ENCODE data around the gene IRX1.

The IRX1 gene

DNA sequence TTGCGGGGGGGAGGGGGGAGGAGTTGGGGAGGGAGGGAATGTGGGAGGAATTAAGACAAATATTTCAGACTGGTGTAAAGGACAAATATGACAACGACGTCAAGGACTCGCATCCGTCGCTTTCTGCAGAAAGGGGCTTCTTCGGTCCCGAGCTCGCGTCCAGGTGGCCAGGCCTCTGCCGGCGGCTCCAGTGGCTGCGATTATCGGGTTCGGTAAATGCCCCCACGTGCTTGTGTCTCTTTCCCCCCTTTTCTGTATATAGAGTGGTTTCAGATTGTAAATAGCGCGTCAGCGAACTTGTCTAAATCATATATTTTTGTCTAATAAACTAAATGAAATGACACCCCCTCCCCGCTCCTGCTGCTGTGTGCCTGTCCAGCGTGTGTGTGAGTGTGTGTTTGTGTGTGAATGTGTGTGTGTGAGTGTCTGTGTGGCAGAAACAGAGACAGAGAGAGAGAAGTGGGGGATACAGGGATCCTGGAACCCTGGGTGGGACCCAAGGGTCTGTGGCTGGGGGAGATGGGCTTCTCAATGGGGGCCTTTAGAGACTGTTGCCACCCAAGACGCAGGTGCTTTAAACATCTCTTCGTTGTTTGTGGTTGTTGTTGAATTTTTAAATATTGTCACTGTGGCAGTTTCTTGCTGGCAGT is 5.6 kb downstream of the IRX1 start:
- no peak for DNase-seq

DNA sequence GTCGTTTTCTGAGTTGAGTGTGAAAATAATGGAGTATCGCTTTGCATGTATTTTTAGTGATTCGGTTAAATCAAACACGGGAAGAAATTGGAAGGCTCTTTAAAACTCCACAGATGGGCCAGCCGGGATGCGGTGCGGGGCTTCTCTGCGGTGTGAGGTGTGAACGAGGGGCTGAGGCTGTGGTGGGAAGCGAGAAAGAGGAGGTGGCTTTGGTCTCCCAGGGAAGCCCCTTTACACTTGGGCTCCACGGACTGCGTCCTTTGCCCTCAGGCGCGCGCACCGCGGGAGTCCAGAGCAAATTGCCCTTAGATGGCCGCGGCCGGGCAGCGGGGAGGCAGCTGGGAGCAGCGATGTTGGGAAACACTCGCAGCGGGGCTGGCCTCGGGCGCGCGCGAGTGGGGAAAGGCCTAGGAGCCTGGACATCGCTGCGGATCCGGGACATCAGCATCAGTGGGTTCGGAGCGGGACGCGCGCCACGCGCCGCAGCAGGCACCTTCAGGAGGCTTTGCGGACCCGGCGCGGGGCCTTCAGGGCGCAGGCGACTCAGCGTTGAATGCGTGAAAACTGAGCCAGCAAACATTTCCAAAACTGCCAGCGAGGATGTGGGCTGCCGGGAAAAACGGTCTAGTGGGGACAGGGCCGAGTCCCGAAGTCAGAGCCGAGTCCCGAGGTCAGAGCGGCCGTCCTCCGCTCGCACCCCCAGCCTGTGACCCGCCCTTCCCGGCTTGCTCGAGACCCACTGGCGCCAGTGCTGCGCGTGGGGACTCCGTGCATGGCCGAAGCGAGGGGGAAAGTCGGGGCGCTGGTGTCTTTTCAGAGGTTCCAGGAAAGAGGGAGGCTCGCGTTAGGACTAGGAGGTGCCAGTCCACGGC is 6.5 kb downstream of the IRX1 start:
- no peak for DNase-seq

DNA sequence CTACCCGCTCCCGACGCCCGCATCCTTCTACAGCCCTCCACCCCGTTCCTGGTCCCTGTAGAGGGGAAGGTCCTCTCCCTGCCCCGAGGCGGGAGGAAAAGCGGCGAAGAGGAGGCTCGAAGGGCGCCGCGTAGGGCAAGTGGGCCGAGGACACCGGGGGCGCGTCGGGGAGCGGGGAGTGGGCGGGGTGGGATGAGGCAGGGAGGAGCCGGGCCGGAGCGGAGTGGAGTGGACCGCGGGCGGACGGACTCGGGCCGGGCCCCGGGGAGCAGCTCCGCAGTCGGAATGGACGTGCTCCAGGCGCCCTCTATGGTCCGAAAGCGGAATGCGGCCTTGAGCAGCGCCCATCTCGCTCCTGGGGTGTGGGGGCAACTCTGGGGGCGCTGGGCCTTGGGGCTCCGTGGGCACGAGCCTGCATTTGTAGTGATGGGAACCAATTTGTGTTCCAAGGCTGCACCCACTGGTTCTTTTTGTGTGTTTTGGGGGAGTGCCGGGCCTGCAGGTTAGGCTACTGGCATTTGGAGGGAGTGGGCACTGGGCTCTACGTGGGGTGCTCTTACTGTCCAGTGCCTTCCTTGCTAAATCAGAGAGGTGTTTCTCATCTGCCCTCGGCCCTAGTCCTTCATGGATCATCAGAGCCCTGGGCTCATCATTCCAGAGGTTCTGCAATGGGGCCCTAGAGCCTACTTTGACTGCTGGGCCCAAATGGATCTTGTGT is 7.3 kb downstream of the IRX1 start:
- no peak for DNase-seq

DNA sequence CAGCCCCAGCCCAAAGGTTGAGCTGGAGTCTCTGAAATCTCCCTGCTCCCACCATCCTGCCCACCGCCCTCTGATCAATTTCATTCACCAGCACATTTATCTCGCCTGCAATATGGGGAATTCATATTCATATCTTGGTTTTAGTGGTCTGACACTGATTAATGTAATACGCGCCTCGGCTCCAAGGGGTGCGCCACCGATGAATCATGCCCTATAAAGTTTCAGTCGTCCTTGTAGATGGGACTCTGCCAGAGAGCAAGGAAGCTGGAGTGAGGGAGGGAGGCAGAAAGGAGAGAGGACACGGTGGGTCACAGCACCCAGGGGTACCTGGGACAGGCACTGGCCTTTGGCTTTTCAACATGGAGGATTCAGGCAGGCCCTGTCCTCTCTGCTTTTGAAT is 8.9 kb downstream of the IRX1 start:
- no peak for DNase-seq

DNA sequence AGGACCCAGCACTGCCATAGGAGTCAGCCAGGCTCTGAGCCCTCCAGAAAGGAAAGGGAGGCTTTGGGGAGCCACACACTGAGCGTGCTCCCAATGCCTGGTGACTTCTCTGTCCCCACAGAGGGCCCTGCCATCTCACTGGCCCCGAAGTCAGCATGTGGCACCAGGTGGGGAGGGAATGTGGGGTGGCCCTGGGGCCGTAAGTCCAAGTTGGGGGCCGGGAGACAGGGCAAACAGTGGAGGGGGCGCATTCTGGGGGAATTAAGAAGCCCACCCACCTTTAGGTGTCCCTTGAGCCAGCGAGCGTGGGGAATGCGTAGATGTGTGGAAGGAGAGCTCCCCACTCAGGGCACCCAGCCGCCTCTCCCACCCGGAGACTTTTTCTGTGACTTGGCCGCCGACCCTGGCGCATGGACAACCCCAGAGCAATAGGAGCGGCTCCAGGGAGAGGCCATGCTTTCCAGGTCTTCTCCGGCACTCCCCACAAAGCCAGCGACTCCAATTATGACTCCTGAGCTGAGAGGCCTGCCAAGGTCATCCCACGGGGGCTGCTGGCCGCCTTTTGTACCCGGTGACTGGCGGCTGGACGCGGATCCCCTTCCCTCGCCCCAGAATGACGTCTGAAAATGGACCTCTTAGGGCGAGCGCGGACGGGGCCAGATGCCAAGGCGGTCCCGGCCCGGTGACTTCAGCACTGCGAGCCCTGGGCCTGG is 9.8 kb downstream of the IRX1 start:
- DNase-seq: no peak

DNA sequence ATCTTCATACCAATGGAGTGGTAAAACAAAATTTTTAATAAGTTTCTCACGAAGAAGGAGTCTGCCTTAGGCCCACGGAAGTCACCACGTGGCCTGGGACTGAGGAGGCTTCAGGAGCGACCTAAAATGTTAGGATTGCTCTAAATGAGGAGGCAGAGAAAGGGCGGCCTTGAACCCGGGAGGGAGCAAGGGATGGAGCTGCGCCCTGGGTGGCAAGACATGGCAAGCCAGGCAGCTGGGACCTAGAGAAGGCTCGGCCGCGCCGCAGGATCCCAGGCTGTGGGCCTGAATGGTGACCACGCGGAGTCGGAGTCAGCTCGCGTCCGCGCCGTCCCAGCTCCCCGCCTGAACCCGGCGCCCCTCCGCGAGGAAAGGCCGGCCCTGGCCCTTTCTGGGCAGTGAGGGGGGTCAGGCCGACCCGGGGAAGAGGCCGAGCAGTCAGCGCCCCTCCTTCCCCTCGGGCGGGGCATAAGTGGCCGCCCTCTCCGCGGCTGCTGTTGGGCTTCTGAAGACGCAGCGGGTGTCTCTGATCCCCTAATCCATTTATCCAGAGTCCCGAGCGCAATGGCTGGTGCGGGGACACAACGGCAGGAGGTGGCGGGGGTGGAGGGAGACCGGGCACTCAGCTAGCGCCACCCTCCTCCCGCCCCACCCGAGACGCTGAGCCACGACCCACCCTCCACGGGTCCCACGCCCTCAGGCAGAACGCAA is 10.6 kb downstream of the IRX1 start:
- DNase-seq: no peak

DNA sequence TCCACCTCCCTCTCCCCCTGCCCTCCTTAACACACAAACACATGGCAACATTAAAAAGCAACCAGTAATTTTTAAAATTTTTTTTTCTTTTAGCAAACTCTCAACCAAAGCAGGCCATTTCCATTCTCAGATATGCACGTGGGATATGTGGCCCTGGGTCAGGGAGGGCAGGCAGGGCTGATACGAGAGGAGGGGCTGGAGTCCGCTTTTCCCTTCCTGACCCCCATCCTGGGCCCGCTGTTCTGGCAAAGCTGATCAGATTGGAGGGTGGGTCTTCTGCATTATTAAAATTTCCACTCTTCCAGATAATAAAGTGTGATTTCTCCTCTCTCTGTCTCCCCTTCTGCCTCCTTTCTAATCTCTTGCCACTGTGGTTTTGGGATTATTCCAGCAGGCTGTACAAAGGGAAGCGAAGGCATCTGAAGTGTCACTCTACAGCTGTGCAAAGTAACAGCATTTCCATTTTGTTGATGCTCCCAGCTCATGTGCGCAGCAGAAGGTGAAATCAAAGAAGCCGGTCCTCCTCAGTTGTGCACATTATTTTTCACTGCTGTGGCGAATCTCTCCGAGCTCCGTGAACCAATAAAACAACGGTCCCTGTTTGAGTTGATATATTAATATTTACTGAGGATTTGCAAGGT is 12.0 kb downstream of the IRX1 start:
- no peak for DNase-seq

DNA sequence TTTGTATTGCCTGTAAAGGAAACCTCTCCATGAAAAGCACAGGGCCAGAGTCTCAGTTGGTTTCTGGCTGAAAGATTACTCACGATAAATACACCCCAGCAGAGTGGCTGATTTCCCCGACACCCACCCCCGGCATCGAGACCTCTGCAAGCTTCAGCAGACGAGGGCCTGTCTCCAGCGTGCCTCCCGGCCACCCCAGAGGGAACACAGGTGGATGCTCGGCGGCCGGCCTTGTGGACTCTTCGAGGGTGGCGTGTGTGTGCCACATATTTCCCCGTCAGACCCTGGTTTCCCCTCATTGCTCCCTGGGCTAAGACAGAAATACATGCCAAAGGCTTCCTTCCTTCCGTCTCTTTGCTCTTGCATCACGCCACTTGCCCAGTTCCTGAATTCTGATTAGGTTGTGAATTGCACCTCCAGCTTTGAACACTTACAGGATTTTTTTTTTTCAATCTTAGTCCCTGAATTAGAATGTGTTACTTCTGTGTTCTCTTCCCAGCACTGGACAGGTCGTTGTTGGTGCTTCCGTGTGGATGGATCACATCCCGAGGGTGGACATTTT is 13.6 kb downstream of the IRX1 start:
- no peak for DNase-seq

DNA sequence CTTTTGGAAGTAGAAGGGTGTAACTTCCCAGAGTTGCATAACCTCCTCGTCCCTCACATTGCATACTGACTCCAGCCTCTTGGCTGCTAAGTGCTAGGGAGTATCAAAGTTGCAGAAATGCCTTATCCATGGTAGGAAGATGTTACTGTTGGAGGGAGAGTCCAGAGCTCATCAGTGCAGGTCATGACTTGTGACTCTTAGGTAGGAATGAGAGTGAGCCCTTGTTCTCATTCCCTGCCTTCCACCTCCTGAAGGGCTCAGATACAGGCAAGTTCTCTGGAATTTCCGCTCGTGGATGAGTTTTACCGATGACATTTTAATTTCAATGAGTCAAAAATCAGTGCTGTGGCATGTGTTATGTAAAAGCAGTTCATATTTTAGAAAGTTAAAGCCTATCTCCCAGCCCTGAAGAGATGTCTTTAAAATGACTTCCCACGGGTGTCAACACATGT is 17.0 kb downstream of the IRX1 start:
- no peak for DNase-seq

DNA sequence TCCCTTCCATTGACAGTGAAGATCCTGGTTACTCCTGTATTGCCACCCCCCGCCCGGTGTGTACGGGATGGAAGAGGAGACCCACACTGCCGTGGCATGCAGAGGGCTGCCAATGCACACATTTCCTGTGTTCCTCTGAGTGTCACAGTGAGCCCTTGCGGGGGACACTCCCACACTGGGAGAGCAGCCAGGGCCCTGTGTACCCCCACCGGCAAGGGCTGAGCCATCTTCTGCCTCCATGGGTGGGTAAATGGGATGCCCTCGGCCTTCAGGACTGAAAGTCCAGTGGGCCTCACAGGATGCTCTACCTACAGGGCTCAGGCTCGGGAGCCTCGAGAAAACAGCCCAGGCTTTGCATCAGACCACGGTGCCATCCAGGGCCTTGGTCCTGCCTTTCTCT is 18.1 kb downstream of the IRX1 start:
- DNase-seq: no peak

DNA sequence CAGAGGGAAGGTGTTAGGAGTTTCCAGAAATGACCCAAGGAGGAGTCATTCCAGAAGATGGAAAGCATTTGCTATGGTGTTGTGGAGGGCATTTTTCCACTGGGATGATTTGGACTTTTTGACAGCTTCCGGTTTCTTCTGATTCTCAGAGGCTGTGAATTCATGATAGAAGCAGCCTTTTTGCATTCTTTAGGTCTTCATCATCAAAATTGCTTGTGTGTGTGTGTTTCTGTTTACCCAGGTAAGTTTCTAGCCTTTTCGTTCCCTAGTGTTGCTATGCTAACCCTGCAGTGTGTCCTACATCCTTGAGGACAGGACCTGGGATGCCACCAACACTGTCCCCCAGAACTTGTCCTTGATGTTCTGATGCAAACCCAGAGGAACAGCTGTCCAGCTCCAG is 19.6 kb downstream of the IRX1 start:
- DNase-seq: no peak

DNA sequence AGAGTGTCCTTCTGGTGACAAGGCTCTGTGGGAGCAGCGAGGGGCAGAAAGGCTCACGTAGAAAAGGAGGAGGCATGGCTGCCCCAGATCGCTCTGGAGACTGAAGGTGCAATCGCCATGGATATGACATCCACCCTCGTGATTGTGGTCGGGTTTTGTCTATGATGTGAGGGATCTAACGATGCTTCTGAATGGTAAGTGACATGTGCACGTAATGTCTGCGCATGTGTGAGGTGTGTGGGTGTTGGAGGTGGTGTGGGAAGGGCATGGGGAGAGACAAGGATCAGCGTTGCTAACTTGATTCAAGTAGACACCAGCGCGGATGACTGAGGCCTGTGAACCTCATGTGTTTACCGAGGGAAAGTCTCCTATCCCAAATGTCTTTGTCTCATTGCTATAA is 20.2 kb downstream of the IRX1 start:
- DNase-seq: no peak

DNA sequence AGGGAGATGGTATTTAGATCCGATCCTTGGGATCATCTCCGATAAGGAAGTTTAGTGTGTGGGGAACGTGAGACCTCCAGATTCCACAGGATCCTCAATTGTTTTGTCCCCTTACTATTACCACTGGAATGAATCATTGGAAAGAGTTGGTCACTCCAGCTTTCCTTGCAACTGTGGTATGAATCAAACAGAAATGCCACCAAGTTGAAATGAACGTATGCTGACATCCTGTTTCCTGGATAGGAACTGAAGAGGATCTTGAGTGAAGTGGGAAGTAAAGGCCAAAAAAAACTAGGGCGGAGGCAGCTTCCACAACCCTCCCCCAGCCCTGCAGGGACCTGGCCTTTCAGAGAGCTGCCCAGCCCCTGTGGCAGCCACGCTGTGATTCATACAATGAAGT is 23.9 kb downstream of the IRX1 start:
- DNase-seq: no peak

DNA sequence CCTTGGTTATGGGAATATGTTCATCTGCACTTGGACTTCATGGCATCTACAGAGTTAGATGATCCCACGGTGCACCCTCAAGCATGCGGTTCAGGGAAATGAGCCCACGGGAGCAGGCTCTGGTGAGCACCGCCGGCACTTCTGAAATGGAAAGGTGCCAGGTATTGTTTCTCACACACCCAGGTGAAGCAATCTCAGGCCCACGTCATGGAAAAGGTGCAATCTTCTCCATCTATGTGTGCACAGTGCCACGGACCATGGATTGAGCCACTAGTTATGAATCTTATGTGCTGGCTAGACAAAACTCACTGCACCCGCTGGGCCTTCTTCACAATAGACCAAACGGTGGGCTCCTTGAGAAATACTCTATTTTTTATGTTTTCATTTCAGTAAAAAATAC is 27.3 kb downstream of the IRX1 start:
- DNase-seq: no peak

DNA sequence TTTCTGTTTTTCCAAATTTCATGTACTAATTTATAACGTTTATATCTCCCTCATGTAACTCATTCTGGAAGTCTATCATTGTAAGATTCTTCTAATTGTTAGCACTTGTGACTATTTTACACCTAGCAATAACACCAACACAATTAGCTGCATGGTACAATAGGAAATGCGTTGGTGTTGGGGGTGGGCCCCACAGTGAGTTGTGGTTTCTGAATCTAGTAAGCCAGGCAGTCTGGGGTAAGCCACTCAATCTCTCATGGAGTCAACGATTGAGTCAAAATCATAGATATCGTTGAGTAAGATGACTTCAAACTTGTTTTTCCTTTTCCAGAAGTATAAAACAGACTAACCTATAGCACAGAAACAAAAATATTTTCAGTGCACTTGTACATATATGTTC is 30.0 kb downstream of the IRX1 start:
- DNase-seq: no peak

DNA sequence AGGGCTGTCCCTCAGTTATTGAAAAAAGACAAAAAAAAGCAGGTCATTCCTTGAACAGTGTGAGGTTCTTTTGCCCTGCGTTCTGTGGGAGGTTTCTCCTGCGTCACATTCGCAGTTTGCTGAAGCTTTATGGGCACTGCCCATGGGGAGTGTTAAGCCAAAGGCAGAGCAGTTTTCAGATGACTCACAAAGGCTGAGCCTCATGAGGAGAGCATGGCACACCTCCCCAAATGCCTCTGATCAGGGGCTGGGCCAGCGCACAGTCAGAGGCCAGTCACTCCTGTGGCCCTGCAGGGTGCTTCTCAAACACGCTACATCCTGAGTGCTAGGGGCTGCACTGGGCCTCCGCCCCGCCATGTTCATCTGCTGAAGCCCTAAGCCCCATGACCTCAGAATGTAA is 38.4 kb downstream of the IRX1 start:
- no peak for DNase-seq

DNA sequence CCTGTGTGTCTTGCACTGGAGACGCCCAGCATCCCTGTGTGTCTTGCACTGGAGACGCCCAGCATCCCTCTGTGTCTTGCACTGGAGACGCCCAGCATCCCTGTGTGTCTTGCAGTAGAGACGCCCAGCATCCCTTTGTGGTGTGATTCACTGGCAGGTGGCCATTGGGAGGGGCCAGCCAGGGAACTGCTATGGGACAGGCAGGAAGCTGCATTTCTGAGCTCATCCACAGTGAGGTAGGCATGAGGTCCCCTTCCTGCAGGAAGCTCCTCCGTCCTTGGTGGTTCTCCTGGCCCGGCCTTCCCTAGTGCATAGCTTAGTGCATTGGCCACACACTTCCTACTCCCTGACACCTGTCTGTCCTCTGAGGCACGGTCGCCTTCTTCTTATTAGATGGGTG is 43.5 kb downstream of the IRX1 start:
- no peak for DNase-seq

DNA sequence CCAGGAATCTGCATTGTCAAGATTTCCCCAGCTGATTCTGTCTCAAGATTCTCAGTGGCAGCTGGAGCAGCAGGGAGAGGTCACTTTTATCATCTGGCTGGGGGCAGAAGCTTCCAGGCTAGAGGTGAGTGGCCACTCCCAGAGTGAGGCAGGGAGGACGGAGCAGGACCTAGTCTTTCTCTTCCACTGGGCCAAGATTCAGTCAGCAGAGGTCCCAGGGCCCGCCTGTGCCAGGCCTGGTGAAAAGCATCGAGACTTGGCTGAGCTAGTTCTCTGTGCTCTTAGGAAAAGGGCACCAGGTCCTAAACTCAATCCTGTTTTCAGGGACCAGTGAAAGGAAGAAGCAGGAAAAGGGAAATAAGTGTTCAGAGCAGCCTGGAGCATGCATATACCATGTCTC is 46.6 kb downstream of the IRX1 start:
- DNase-seq: no peak

DNA sequence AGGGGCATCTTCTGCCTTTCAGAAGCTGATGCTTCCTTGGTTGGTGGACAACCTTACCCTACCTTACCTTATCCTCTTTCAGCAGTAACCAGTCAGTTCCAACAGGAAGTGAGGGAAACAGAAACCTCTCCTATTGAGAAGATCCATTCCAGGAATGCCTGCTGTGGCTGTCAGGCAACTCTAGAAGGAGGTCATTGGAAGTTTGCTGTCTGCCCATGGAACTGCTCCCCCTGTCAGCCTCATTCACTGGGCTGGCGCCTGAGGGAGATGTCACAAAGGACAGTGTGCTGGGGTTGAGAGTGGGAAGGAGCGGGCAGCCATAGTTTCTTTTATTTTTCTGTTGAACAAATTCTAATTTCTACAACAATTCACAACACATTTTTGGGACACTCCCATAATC is 54.7 kb downstream of the IRX1 start:
- DNase-seq: no peak

DNA sequence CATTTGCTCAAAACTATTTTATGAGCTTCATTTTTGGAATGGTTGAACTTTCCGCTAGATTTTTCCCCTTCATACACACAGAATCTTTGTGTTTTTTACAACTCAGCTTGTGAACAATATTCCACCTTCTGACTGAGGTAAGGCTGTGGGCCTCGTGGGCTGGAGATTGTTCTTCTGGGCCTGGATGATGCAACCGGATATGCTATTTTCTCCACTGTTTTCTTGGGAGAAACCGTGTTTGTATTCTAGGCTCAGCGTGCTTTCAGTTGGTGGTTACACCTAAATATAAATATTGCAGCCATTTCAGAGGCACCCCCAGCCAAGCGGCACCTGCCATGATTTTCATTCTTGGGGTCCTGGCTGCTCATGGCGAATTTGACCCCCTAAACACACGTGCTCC is 55.2 kb downstream of the IRX1 start:
- DNase-seq: no peak
